Natural killer cell (primary cell): ENCODE measurements around the gene TEAD3. TPM values are rescaled to one million over a fixed set of nuclear protein-coding genes. Genes with fewer than 3 reads are reported as not detected.
A peak's percentile ranks its signal among the peaks of the same experiment; 100 is the strongest.
"Not testable (repeated sequence)": the region's sequence is repeated elsewhere in the genome, so short reads cannot be mapped to it uniquely, and the experiment has no call there.

Source experiments
- ATAC-seq, 3 donors: fragments of 150-1000 bp in 2 of 3; fragments of 200-7000 bp in 1 of 3; cut with Tn5 transposase; 1 replicate in 1 of 3; 2 replicates in 2 of 3; pipeline ENCODE4 v1.10.0; 2021; ENCODE audit warnings: mild to moderate bottlenecking in 2 of 3, moderate library complexity in 2 of 3
- DNase-seq, 2 donors: peaks; one replicate each; pipeline versions ENCODE4 v3.0.0 to v3.0.0-alpha.2; 2013 to 2021; ENCODE audit warnings: mixed read lengths in 1 of 2
- H3K27ac ChIP-seq: one replicate; pipeline ENCODE4 v1.5.1; 2013; ENCODE audit warnings: mild to moderate bottlenecking, low read length
- H3K27me3 ChIP-seq: one replicate; pipeline ENCODE4 v1.6.1; 2013; ENCODE audit warnings: low read length; ENCODE audit not compliant: control insufficient read depth, insufficient read depth
- H3K36me3 ChIP-seq: one replicate; pipeline ENCODE4 v1.6.1; 2013; ENCODE audit warnings: low read length; ENCODE audit not compliant: control insufficient read depth, insufficient read depth
- H3K4me1 ChIP-seq: one replicate; pipeline ENCODE4 v1.6.1; 2013; ENCODE audit warnings: low read length; ENCODE audit not compliant: control insufficient read depth, insufficient read depth
- H3K4me3 ChIP-seq: one replicate; pipeline ENCODE4 v1.5.1; 2013; ENCODE audit warnings: low read length
- H3K9me3 ChIP-seq: one replicate; pipeline ENCODE4 v1.6.1; 2013; ENCODE audit warnings: low read length; ENCODE audit not compliant: control insufficient read depth, insufficient read depth
- H3K27ac Mint-ChIP-seq, 2 donors: one replicate each; pipeline ENCODE4 v1.8.0; 2022; ENCODE audit warnings: mild to moderate bottlenecking in 2 of 2, mixed read lengths in 2 of 2, moderate library complexity in 1 of 2
- H3K27me3 Mint-ChIP-seq, 2 donors: one replicate each; pipeline ENCODE4 v1.8.0; 2022; ENCODE audit warnings: low read depth in 2 of 2, mixed read lengths in 2 of 2
- H3K36me3 Mint-ChIP-seq: one replicate; pipeline ENCODE4 v1.8.0; 2022; ENCODE audit warnings: mixed read lengths
- H3K4me1 Mint-ChIP-seq, 2 donors: one replicate each; pipeline ENCODE4 v1.8.0; 2022; ENCODE audit warnings: mixed read lengths in 2 of 2
- H3K4me3 Mint-ChIP-seq: one replicate; pipeline ENCODE4 v1.8.0; 2022; ENCODE audit warnings: mild to moderate bottlenecking, moderate library complexity, mixed read lengths
- H3K9me3 Mint-ChIP-seq, 2 donors: one replicate each; pipeline ENCODE4 v1.8.0; 2022; ENCODE audit warnings: mixed read lengths in 2 of 2
- WGBS: methylation state at CpG from one replicate; pipeline ENCODE4 v1.1.7; 2013; ENCODE audit warnings: missing lambda C conversion rate; ENCODE audit not compliant: insufficient coverage; 5-methylcytosine and 5-hydroxymethylcytosine counted together
- intact Hi-C: fragments of 100-400 bp; cut with micrococcal nuclease; formaldehyde crosslinking; loops from one replicate; pipeline ENCODE4 v1.14.2; 2022
- total RNA-seq, 4 donors: library from RNA; stranded (reverse); fragments of 120-200 nt in 1 of 4; gene quantifications; one replicate each; pipeline versions ENCODE4 v1.2.3 to v1.2.4, GENCODE V29; 2013 to 2022
- TF ChIP-seq, protein P1 (sequence below): fragments of 200-600 bp; IDR thresholded peaks from one replicate; pipeline ENCODE4 v1.8.0; 2022; ENCODE audit warnings: antibody characterized with exemption

The TEAD3 gene
- total RNA-seq, 3 donors from 2014 or later (not counting 1 experiment from before 2014, with no cell fraction given): 0.39 TPM; not detected in 2

GRCh38 chr6:35541836-35542235 is 45.0 kb upstream of the TEAD3 start:
- Histone ChIP-seq H3K27me3 (no peaks in the 10 kb centered on the region), H3K9me3 (no peaks in the 10 kb centered on the region), H3K4me3 (no peak overlapping the region), H3K27ac (no peak overlapping the region), H3K36me3 (no peaks in the 10 kb centered on the region), H3K4me1 (no peaks in the 10 kb centered on the region)
- Mint-ChIP-seq H3K4me1 (no peaks in the 10 kb centered on the region), H3K27me3 (no peaks in the 10 kb centered on the region), H3K4me3 (no peak overlapping the region), H3K27ac (no peak overlapping the region), H3K36me3 (no peaks in the 10 kb centered on the region), H3K9me3 (no peaks in the 10 kb centered on the region)
- TF ChIP-seq, protein P1, sequence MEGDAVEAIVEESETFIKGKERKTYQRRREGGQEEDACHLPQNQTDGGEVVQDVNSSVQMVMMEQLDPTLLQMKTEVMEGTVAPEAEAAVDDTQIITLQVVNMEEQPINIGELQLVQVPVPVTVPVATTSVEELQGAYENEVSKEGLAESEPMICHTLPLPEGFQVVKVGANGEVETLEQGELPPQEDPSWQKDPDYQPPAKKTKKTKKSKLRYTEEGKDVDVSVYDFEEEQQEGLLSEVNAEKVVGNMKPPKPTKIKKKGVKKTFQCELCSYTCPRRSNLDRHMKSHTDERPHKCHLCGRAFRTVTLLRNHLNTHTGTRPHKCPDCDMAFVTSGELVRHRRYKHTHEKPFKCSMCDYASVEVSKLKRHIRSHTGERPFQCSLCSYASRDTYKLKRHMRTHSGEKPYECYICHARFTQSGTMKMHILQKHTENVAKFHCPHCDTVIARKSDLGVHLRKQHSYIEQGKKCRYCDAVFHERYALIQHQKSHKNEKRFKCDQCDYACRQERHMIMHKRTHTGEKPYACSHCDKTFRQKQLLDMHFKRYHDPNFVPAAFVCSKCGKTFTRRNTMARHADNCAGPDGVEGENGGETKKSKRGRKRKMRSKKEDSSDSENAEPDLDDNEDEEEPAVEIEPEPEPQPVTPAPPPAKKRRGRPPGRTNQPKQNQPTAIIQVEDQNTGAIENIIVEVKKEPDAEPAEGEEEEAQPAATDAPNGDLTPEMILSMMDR: no peak
- WGBS: 94% methylated on average over 2 of the region's 2 CpGs
- no peak for DNase-seq
- intact Hi-C loops: no loop called here
- no peak for ATAC-seq

- H3K4me3 Mint-ChIP-seq: no peak overlapping the region
- Histone ChIP-seq H3K4me3 (no peak overlapping the region), H3K4me1 (no peaks in the 10 kb centered on the region), H3K36me3 (no peaks in the 10 kb centered on the region), H3K27ac (no peak overlapping the region), H3K9me3 (no peaks in the 10 kb centered on the region), H3K27me3 (no peaks in the 10 kb centered on the region)
- H3K27me3 Mint-ChIP-seq: peaks cover 0 to 7% of the 10 kb centered on the region in 2 donors
- intact Hi-C loops: no loop called here
- no peaks in the 10 kb centered on the region for H3K36me3 Mint-ChIP-seq
- no peaks in the 10 kb centered on the region for H3K9me3 Mint-ChIP-seq
- ATAC-seq (no peak), DNase-seq (no peak)
- H3K27ac Mint-ChIP-seq: no peak overlapping the region
- peaks cover 0 to 5% of the 10 kb centered on the region in 2 donors for H3K4me1 Mint-ChIP-seq
- 97% methylated on average over 3 of the region's 3 CpGs for WGBS
- TF ChIP-seq, protein P1: no peak
Observed at GRCh38 chr6:35539223-35539622, 42.3 kb upstream of the TEAD3 start.

DNA sequence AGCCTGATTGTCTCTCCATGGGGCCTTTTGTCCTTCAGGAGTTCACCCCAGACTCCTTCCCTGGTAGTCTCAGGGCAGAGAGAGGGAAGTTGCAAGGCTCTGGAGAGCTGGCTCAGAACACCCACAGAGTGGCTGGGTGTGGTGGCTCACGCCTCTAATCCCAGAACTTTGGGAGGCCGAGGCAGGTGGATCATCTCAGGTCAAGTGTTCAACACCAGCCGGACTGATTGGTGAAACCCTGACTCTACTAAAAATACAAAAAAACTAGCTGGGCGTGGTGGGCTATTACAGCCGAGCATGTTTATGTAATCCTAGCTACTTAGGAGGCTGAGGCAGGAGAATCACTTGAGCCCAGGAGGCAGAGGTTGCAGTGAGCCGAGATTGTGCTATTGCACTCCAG is 39.0 kb upstream of the TEAD3 start:
- H3K4me3 Mint-ChIP-seq, H3K27ac Mint-ChIP-seq, H3K9me3 Mint-ChIP-seq, DNase-seq, H3K27ac ChIP-seq, H3K9me3 ChIP-seq, H3K4me3 ChIP-seq, ATAC-seq, H3K27me3 Mint-ChIP-seq, H3K4me1 Mint-ChIP-seq, H3K36me3 Mint-ChIP-seq, H3K4me1 ChIP-seq, H3K36me3 ChIP-seq, intact Hi-C loops, H3K27me3 ChIP-seq: not testable (repeated sequence)
- WGBS: 90% methylated on average over 6 of the region's 6 CpGs

DNA sequence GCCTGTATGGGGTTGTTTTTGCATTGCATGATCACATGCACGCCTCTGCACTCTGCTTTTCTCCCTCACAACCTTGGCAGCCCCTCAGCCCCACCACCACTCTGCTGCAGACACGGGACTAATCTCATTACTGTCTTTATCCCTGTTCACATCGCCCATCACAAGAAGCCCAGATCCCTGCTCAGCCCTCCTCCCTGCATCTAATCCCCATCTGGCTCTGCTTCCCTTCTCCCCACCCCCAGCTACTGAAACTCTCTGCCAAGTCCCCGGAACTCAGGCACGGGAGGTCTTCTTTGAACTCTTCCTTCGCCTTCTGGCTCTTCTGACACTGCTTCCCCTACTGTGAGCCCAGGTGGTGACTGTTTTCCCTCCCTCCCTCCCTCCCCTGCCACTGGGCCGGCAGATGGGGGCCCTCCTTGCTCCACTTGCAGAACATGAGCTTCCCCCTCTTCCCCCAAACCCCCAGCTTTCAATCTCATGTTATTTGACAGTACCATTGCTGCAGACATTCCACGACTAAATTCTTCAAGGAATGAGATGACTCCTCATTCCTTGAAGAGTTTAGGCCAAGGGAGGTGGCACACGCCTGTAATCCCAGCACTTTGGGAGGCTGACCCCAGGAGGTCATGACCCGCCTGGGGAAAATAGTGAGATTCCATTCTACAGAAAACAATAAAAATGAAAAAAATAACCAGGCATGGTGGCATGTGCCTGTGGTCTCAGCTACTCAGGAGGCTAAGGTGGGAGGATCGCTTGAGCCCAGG is 37.7 kb upstream of the TEAD3 start:
- H3K27ac ChIP-seq: no peak overlapping the region
- DNase-seq (no peak), ATAC-seq (no peak)
- intact Hi-C loops: no loop called here
- H3K4me1 ChIP-seq: peaks cover 9% of the 10 kb centered on the region
- TF ChIP-seq, protein P1: no peak
- H3K9me3 ChIP-seq: no peaks in the 10 kb centered on the region
- no peaks in the 10 kb centered on the region for H3K27me3 ChIP-seq
- Mint-ChIP-seq H3K4me3 (no peak overlapping the region), H3K27me3 (peaks cover 0 to 9% of the 10 kb centered on the region in 2 donors), H3K27ac (peak overlapping the region in 1 of 2 donors; percentile 11), H3K4me1 (peaks cover 0 to 7% of the 10 kb centered on the region in 2 donors), H3K36me3 (no peaks in the 10 kb centered on the region), H3K9me3 (no peaks in the 10 kb centered on the region)
- H3K4me3 ChIP-seq: no peak overlapping the region
- 54% methylated on average over 11 of the region's 11 CpGs for WGBS
- no peaks in the 10 kb centered on the region for H3K36me3 ChIP-seq
